C4-2B (cell line): Measurements from ENCODE around the gene HEYL.

Experiments used
- ZFX ChIP-seq: fragments of 450-650 bp; IDR thresholded peaks from 2 replicates; pipeline ENCODE4 v1.6.1; 2017
- TF ChIP-seq, protein P1 (sequence below): fragments of 450-650 bp; conservative IDR thresholded peaks from 2 replicates; pipeline ENCODE4 v1.5.1; 2017; ENCODE audit warnings: mild to moderate bottlenecking

DNA sequence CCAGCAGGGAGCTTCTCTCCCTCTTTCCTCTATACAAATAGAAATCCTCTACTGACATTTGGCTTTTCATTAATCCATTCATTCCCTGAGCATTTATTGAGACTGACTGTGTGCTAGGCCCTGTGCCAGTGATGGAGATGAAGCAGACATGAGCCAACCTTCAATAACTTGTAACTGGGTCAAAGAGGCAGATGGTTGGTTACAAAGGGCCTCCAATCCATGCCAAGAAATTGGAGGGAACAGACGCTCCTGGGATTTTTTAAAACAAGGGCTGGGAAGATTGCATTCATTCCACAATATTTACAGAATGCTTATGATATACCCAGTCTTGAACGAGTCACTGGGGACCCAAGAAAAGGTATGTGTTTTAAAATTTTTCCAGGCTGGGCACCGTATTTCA is 45.6 kb upstream of the HEYL start:
- TF ChIP-seq, protein P1, sequence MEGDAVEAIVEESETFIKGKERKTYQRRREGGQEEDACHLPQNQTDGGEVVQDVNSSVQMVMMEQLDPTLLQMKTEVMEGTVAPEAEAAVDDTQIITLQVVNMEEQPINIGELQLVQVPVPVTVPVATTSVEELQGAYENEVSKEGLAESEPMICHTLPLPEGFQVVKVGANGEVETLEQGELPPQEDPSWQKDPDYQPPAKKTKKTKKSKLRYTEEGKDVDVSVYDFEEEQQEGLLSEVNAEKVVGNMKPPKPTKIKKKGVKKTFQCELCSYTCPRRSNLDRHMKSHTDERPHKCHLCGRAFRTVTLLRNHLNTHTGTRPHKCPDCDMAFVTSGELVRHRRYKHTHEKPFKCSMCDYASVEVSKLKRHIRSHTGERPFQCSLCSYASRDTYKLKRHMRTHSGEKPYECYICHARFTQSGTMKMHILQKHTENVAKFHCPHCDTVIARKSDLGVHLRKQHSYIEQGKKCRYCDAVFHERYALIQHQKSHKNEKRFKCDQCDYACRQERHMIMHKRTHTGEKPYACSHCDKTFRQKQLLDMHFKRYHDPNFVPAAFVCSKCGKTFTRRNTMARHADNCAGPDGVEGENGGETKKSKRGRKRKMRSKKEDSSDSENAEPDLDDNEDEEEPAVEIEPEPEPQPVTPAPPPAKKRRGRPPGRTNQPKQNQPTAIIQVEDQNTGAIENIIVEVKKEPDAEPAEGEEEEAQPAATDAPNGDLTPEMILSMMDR = no peak
- TF ChIP-seq ZFX = no peak
